ENCODE measurements around the gene ROBO1.

The ROBO1 gene

DNA sequence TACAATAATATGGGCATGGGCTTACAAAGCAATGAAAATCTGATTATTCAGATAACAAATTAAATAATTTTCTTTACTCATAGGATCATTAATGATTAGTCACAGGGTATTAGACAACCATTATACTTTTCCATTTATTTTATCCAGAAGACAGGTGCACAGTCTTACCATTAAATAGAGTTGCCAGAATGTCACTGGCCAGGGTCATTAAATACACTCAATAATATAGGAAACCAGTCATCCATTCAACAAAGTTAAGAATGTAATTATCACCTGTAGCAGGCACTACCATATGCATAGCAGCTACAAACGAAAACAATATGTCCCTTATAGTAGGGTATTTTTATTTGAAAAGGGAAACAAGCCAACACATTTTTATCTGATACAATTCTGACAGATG is 16.1 kb downstream of the ROBO1 start:
- POLR2A ChIA-PET: no interaction called here
- no peak for DNase-seq (ENCODE audit: extremely low spot score)
- TF ChIP-seq FOXK2 (IDR thresholded peaks at IDR 0.05) (no peak), TARDBP (IDR thresholded peaks at IDR 0.05) (no peak), BHLHE40 (IDR thresholded peaks at IDR 0.05; ENCODE audit: borderline replicate concordance) (no peak), NFRKB (IDR thresholded peaks at IDR 0.05) (no peak), FOXA1 (IDR thresholded peaks at IDR 0.05) (no peak), CTBP1 (IDR thresholded peaks at IDR 0.05; ENCODE audit: borderline replicate concordance) (no peak), LEF1 (IDR thresholded peaks at IDR 0.05; ENCODE audit: borderline replicate concordance) (no peak), HDGF (IDR thresholded peaks at IDR 0.05; ENCODE audit: borderline replicate concordance) (no peak), ZNF384 (IDR thresholded peaks at IDR 0.05) (no peak)
- CTCF ChIA-PET: no interaction called here

DNA sequence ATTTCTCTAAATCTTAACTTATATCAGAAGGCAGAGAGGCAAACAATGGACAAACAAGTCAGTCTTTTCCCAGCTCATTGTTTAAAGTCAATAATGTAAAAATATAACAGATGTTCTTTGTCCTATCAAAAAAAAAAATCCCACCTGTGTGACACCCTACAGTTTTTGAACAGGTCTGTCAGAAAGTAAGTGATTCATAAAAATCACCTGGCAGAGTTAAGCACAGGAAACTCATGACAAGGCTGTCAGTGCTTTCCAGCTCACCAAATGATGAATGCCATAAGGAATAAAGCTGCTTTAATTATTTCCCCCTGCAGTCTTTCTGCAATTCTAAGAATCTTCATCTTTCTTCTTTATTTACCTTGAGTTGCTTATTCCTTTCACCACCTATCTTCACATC is 30.3 kb downstream of the ROBO1 start:
- ChIA-PET CTCF (no interaction called here), POLR2A (no interaction called here)
- no peak for TF ChIP-seq LEF1 (IDR thresholded peaks at IDR 0.05; ENCODE audit: borderline replicate concordance)
- no peak for TF ChIP-seq ARNT (IDR thresholded peaks at IDR 0.05)
- no peak for DNase-seq (ENCODE audit: extremely low spot score)

DNA sequence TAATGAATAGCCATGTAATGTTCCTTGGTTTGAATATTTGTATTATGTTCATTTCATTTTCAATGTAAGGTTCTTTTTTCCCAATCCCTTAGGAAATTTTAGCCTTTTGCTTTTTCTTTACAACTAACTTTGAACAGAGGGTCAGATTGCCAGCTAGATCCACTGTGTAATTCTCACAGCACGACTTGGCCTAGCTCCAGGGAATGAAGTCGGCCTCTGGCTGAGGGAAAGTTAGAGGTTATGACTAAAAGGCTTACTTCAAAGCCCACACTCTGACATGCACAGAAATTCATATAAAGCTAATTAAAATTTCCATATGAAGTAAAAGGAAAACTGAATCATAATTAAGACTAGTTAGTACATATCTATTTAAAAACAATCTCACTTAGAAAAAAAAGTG is 38.7 kb downstream of the ROBO1 start:
- TF ChIP-seq FOXM1 (IDR thresholded peaks at IDR 0.05; ENCODE audit: borderline replicate concordance) (no peak), LEF1 (IDR thresholded peaks at IDR 0.05; ENCODE audit: borderline replicate concordance) (no peak), TARDBP (IDR thresholded peaks at IDR 0.05) (no peak), HDGF (IDR thresholded peaks at IDR 0.05; ENCODE audit: borderline replicate concordance) (no peak), L3MBTL2 (conservative IDR thresholded peaks at IDR 0.05) (no peak), FOXA1 (IDR thresholded peaks at IDR 0.05) (no peak), NFRKB (IDR thresholded peaks at IDR 0.05) (no peak)
- CTCF ChIA-PET: no interaction called here
- POLR2A ChIA-PET: no interaction called here
- peak; percentile 55 for DNase-seq (ENCODE audit: extremely low spot score)

DNA sequence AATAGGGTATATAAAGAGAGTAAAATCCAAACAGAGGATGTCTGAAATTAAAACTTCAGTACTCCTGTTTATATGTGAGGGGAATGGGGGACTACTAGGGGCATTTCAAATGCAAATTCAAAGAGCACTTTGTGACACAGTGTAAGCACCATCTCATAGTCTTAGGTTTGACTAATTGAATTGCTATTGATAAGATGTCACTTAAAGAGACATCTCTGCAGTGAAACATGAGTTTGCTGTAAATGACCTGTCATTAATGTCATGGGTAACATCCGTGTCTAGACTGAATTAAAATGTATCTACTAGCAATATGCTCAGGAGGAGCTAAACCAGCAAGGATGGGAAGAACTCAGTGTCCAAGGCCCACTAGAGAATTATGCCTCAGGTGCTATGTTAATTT is 41.0 kb downstream of the ROBO1 start:
- ChIA-PET POLR2A (no interaction called here), CTCF (no interaction called here)
- no peak for DNase-seq (ENCODE audit: extremely low spot score)
- TF ChIP-seq ELF4 (IDR thresholded peaks at IDR 0.05) (no peak), BHLHE40 (IDR thresholded peaks at IDR 0.05; ENCODE audit: borderline replicate concordance) (no peak), ZNF384 (IDR thresholded peaks at IDR 0.05) (no peak), SUZ12 (IDR thresholded peaks at IDR 0.05) (no peak), L3MBTL2 (conservative IDR thresholded peaks at IDR 0.05) (no peak), SP1 (IDR thresholded peaks at IDR 0.05) (no peak)
- TF ChIP-seq, protein P1, sequence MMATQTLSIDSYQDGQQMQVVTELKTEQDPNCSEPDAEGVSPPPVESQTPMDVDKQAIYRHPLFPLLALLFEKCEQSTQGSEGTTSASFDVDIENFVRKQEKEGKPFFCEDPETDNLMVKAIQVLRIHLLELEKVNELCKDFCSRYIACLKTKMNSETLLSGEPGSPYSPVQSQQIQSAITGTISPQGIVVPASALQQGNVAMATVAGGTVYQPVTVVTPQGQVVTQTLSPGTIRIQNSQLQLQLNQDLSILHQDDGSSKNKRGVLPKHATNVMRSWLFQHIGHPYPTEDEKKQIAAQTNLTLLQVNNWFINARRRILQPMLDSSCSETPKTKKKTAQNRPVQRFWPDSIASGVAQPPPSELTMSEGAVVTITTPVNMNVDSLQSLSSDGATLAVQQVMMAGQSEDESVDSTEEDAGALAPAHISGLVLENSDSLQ (IDR thresholded peaks at IDR 0.05): no peak

DNA sequence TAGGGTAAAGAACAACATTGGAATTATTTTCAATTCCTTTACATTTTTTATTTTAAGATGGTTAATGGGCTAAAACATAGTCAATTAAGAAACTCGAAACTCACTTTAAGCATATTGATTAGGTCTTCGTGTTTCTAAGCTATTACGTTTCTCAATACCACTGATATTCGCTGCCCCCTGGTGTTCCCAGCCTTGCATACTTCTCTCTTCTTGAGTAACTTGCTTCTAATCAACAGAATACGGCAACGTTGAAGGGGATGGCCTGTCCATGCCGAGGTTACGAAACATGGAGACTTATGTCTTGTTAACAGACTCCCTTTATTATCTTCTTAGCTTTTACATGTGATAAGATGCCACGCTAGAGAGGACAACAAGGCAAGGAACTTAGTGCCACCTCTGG is 43.6 kb downstream of the ROBO1 start:
- ChIA-PET CTCF (no interaction called here), POLR2A (no interaction called here)
- no peak for TF ChIP-seq FOXM1 (IDR thresholded peaks at IDR 0.05; ENCODE audit: borderline replicate concordance)
- TF ChIP-seq TARDBP (IDR thresholded peaks at IDR 0.05): no peak
- TF ChIP-seq, protein P1 (IDR thresholded peaks at IDR 0.05): no peak
- no peak for TF ChIP-seq ZNF384 (IDR thresholded peaks at IDR 0.05)
- TF ChIP-seq SUZ12 (IDR thresholded peaks at IDR 0.05): no peak
- no peak for TF ChIP-seq ELF4 (IDR thresholded peaks at IDR 0.05)
- TF ChIP-seq LEF1 (IDR thresholded peaks at IDR 0.05; ENCODE audit: borderline replicate concordance): no peak
- no peak for TF ChIP-seq SP1 (IDR thresholded peaks at IDR 0.05)
- no peak for TF ChIP-seq FOXA1 (IDR thresholded peaks at IDR 0.05)
- TF ChIP-seq L3MBTL2 (conservative IDR thresholded peaks at IDR 0.05): no peak
- TF ChIP-seq FOXK2 (IDR thresholded peaks at IDR 0.05): no peak
- DNase-seq (ENCODE audit: extremely low spot score): peak; percentile 18

DNA sequence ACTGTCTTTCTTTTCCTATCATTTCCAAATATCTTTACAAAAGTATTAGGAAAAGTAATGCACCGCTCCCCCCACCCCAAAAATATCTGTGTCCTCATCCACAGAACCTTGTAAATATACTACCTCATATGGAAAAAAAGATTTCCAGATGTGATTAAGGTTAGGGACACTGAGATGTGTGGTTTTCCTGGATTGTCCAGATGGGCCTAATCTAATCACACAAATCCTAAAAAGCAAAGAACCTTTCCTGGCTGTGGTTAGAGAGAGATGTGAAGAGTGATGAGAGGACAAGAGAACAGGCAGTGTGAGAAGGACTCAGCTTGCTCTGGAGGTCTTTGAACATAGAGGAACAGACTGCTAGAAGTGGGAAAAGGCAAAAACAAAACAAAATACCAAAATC is 77.7 kb downstream of the ROBO1 start:
- DNase-seq (ENCODE audit: extremely low spot score): no peak
- POLR2A ChIA-PET: no interaction called here
- CTCF ChIA-PET: no interaction called here
- TF ChIP-seq L3MBTL2 (conservative IDR thresholded peaks at IDR 0.05) (no peak), ARNT (IDR thresholded peaks at IDR 0.05) (no peak), CTBP1 (IDR thresholded peaks at IDR 0.05; ENCODE audit: borderline replicate concordance) (no peak), SUZ12 (IDR thresholded peaks at IDR 0.05) (no peak), TARDBP (IDR thresholded peaks at IDR 0.05) (no peak), FOXK2 (IDR thresholded peaks at IDR 0.05) (no peak)
- TF ChIP-seq, protein P1 (IDR thresholded peaks at IDR 0.05): no peak

DNA sequence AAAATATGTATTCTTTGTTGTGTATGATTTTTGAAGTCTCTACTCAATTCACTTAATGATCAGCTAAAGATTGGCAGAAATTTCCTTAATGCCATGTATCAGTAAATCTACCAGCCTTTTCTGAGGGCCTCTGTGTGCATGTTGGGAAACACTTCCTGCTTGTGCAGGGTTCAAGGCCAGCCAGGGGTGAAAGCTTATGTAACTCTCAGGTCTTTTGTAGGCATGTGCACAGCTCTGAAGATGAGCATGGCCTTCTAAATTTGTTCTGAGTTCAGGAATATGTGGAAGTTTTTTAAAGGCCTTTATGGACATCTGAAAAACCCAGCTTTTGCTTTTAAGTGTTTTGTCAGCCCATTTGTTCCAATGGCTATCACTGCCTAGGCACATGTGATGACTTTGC is 82.7 kb downstream of the ROBO1 start:
- TF ChIP-seq SUZ12 (IDR thresholded peaks at IDR 0.05) (no peak), FOXK2 (IDR thresholded peaks at IDR 0.05) (no peak), ARNT (IDR thresholded peaks at IDR 0.05) (no peak), ELF4 (IDR thresholded peaks at IDR 0.05) (no peak), BHLHE40 (IDR thresholded peaks at IDR 0.05; ENCODE audit: borderline replicate concordance) (no peak), LEF1 (IDR thresholded peaks at IDR 0.05; ENCODE audit: borderline replicate concordance) (no peak), TARDBP (IDR thresholded peaks at IDR 0.05) (no peak), FOXA1 (IDR thresholded peaks at IDR 0.05) (no peak), HDGF (IDR thresholded peaks at IDR 0.05; ENCODE audit: borderline replicate concordance) (no peak), NFRKB (IDR thresholded peaks at IDR 0.05) (no peak), CTBP1 (IDR thresholded peaks at IDR 0.05; ENCODE audit: borderline replicate concordance) (no peak), FOXM1 (IDR thresholded peaks at IDR 0.05; ENCODE audit: borderline replicate concordance) (no peak), L3MBTL2 (conservative IDR thresholded peaks at IDR 0.05) (no peak), SP1 (IDR thresholded peaks at IDR 0.05) (no peak), ZNF384 (IDR thresholded peaks at IDR 0.05) (no peak)
- TF ChIP-seq, protein P1 (IDR thresholded peaks at IDR 0.05): no peak
- ChIA-PET POLR2A (no interaction called here), CTCF (no interaction called here)
- DNase-seq (ENCODE audit: extremely low spot score): no peak
